ENCODE data around the gene PRR19. TPM values are rescaled to one million over a fixed set of nuclear protein-coding genes. Genes with fewer than 3 reads are reported as not detected.

The PRR19 gene
- total RNA-seq, 1 donor from 2014 or later: 1.7 TPM

- H3K4me3 Mint-ChIP-seq (ENCODE audit: unreplicated experiment): no peak overlapping the region
- DNase-seq (ENCODE audit: low spot score): no peak
- no peak for TF ChIP-seq CTCF (IDR thresholded peaks at IDR 0.05)
Observed at GRCh38 chr19:42282819-42283187, 19.1 kb upstream of the PRR19 start.

GRCh38 chr19:42283188-42284065 lies 18.5 kb upstream of the PRR19 start:
- H3K36me3 Mint-ChIP-seq (ENCODE audit: low read depth): peaks cover 6% of the 10 kb centered on the region
- H3K4me3 Mint-ChIP-seq (ENCODE audit: unreplicated experiment): no peak overlapping the region
- H3K27me3 Mint-ChIP-seq (ENCODE audit: low read depth): no peaks in the 10 kb centered on the region
- no peak overlapping the region for H3K27ac Mint-ChIP-seq (ENCODE audit: unreplicated experiment)
- peak; percentile 96 for DNase-seq (ENCODE audit: low spot score)
- TF ChIP-seq CTCF (IDR thresholded peaks at IDR 0.05): no peak
- peaks cover 32% of the 10 kb centered on the region for H3K4me1 Mint-ChIP-seq (ENCODE audit: low read depth)
- no peaks in the 10 kb centered on the region for H3K9me3 Mint-ChIP-seq (ENCODE audit: low read depth)

More at GRCh38 chr19:42282819-42283187, 19.1 kb upstream of the PRR19 start:
- Mint-ChIP-seq H3K4me1 (ENCODE audit: low read depth) (peaks cover 39% of the 10 kb centered on the region), H3K27ac (ENCODE audit: unreplicated experiment) (no peak overlapping the region), H3K9me3 (ENCODE audit: low read depth) (no peaks in the 10 kb centered on the region), H3K36me3 (ENCODE audit: low read depth) (peaks cover 4% of the 10 kb centered on the region), H3K27me3 (ENCODE audit: low read depth) (no peaks in the 10 kb centered on the region)

GRCh38 chr19:42284066-42284501 lies 17.8 kb upstream of the PRR19 start:
- peaks cover 26% of the 10 kb centered on the region for H3K4me1 Mint-ChIP-seq (ENCODE audit: low read depth)
- no peak for DNase-seq (ENCODE audit: low spot score)
- no peak overlapping the region for H3K4me3 Mint-ChIP-seq (ENCODE audit: unreplicated experiment)
- no peaks in the 10 kb centered on the region for H3K27me3 Mint-ChIP-seq (ENCODE audit: low read depth)
- H3K27ac Mint-ChIP-seq (ENCODE audit: unreplicated experiment): no peak overlapping the region
- peaks cover 6% of the 10 kb centered on the region for H3K36me3 Mint-ChIP-seq (ENCODE audit: low read depth)
- TF ChIP-seq CTCF (IDR thresholded peaks at IDR 0.05): no peak
- no peaks in the 10 kb centered on the region for H3K9me3 Mint-ChIP-seq (ENCODE audit: low read depth)

- Mint-ChIP-seq H3K27me3 (ENCODE audit: low read depth) (no peaks in the 10 kb centered on the region), H3K27ac (ENCODE audit: unreplicated experiment) (peak overlapping the region; percentile 94), H3K36me3 (ENCODE audit: low read depth) (peaks cover 7% of the 10 kb centered on the region), H3K4me3 (ENCODE audit: unreplicated experiment) (peak overlapping the region; percentile 89), H3K4me1 (ENCODE audit: low read depth) (peaks cover 19% of the 10 kb centered on the region), H3K9me3 (ENCODE audit: low read depth) (no peaks in the 10 kb centered on the region)
- no peak for TF ChIP-seq CTCF (IDR thresholded peaks at IDR 0.05)
- DNase-seq (ENCODE audit: low spot score): no peak
Observed at GRCh38 chr19:42284591-42285341, 17.2 kb upstream of the PRR19 start.

GRCh38 chr19:42285541-42285941 lies 16.4 kb upstream of the PRR19 start:
- peak overlapping the region; percentile 89 for H3K4me3 Mint-ChIP-seq (ENCODE audit: unreplicated experiment)
- H3K9me3 Mint-ChIP-seq (ENCODE audit: low read depth): no peaks in the 10 kb centered on the region
- H3K27ac Mint-ChIP-seq (ENCODE audit: unreplicated experiment): peak overlapping the region; percentile 87
- DNase-seq (ENCODE audit: low spot score): no peak
- H3K36me3 Mint-ChIP-seq (ENCODE audit: low read depth): peaks cover 7% of the 10 kb centered on the region
- no peaks in the 10 kb centered on the region for H3K27me3 Mint-ChIP-seq (ENCODE audit: low read depth)
- TF ChIP-seq CTCF (IDR thresholded peaks at IDR 0.05): no peak
- peaks cover 19% of the 10 kb centered on the region for H3K4me1 Mint-ChIP-seq (ENCODE audit: low read depth)
